Urothelium cell line (cell line): ENCODE results near the gene DNAJB8.

Source experiments
- DNase-seq: peaks from one replicate; pipeline ENCODE4 v3.0.0; 2011; ENCODE audit warnings: low spot score, mixed read lengths
- FAIRE-seq: peaks from 2 replicates; lab custom pipeline; 2011; peaks lifted over from hg19 to GRCh38; lab: Jason Lieb, UNC

DNAJB8 gene

GRCh38 chr3:128468791-128469527 is 2.3 kb upstream of the DNAJB8 start:
- FAIRE-seq (peak; percentile 46), DNase-seq (no peak)

DNA sequence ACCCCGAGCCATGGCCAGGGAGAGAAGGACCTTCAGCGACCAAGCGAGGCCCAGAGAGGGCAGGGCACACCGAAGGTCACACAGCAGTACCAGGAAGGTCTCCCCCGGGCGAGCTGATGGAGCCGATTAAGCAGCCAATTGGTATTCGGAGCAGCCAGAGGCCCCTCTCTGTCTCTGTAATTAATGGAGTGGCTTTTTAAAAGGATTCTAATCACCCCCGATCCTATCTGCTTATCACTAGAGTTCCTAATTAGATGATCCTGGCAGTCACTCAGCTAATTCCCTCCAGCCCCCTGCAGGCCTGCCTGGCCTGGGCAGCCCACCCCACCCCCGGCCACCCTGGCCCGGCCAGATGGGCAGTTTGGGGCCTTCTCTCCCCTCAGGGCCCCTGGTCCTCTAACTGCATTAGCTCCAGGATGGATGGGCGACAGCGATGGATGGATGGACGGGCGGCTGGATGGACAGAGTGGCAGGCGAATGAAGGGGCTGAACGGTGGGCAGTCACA is 1.6 kb upstream of the DNAJB8 start:
- FAIRE-seq, result no peak

GRCh38 chr3:128464702-128465101 is 2.0 kb downstream of the DNAJB8 start:
- FAIRE-seq, result no peak
- DNase-seq, result no peak

More for the DNA sequence above, 1.6 kb upstream of the DNAJB8 start:
- no peak for DNase-seq

DNA sequence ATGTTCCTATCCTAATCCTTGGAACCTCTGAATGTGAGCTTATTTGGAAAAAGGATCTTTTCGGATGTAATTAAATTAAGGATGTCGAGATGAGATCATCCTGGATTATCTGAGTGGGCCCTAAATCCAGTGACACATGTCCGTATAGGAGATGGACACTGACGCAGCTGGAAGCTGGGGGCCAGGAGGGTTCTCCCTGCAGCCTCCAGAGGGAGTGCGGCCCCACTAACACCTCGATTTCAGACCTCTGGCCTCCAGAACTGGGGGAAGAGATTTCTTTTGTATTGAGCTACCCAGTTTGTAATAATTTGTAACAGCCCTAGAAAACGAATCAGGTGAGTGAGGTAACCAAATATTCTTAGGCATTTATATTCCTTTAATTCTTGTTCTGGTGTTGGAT is 2.5 kb downstream of the DNAJB8 start:
- DNase-seq (no peak), FAIRE-seq (no peak)

- FAIRE-seq, result no peak
- no peak for DNase-seq
Observed at GRCh38 chr3:128463771-128464170, 2.9 kb downstream of the DNAJB8 start.

DNA sequence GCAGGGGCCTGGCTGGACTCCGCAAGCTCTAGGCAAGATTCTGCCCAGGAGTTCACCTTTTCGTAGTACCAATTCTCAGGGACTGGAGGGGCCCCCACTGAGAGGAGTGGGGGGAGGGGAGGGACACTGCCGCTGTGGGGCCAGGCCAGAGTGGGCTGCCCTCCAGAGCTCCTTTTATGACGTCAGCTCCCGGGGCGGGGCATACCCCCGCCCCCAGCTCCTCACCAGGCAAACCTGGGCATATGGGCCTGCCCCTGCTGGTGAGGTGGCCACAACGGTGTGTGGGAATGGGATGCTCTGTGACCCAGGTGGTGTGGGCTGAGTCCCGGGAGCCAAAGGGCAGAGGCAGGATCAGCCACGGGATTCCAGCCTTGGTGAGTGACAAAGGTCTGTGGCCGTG is 3.3 kb downstream of the DNAJB8 start:
- no peak for FAIRE-seq
- DNase-seq, result no peak

DNA sequence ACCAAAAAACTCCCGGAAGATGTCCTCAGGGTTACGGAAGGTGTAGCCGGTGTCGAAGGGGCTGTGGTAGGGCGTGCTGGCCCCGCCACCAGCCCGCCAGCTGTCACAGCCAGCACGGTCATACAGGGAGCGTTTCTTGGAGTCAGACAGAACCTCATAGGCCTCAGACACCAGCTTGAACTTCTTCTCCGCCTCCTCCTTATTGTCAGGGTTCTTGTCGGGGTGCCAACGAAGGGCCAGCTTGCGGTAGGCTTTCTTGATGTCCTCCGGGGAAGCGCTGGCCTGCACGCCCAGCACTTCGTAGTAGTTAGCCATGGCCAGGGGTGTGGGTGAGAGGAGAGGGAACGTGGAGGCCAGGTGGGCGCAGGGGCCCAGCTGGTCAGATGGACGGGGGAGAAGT is 3.8 kb downstream of the DNAJB8 start:
- FAIRE-seq (no peak), DNase-seq (no peak)

DNA sequence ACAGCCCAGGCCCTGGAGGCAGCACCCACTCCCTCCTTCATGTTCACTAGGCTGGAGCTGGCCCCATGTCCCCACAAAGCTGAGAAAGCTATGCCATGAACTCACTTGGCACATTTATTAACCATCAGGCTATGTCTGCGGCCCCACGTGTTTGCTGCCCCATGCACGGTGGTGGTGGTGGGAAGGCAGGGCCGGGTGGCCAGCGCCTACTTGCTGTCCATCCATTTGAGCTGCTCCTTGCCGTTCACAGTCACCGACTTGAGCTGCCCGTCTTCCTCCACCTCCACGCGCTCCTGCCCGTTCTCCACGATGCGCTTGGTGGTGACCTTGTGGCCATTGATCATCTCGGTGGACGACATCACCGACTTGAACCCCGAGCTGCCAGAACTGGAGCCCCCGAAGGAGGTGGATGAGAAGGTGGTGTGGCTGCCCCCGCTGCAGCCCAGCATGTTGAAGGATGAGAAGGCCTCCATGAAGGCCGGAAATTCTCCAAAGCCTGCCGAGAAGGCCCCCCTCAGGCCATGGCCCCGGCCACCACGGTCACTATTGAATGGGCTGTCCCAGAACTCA is 4.3 kb downstream of the DNAJB8 start:
- DNase-seq, result no peak
- FAIRE-seq, result no peak

DNA sequence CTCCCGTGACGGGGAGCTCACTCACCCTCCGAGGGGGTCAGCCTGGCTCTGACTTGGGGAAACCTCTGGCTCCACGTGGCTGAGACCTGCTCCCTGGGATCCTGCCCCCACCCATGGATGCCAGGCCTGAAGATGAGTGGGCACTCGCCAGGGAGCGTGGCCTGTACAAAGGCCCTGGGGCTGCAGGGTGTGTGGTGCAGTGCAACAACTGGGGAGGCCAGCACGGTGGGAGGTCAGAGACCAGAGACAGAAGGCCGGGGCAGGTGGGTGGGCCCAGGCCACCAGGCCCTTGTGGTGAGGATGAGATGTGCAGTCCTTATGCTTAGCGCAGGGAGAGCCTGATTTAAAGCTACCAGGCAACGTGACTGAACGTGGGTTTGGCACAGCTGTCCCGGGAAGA is 5.0 kb downstream of the DNAJB8 start:
- DNase-seq, result no peak
- FAIRE-seq, result no peak

- FAIRE-seq (no peak), DNase-seq (no peak)
Observed at GRCh38 chr3:128459461-128459820, 7.2 kb downstream of the DNAJB8 start.

DNA sequence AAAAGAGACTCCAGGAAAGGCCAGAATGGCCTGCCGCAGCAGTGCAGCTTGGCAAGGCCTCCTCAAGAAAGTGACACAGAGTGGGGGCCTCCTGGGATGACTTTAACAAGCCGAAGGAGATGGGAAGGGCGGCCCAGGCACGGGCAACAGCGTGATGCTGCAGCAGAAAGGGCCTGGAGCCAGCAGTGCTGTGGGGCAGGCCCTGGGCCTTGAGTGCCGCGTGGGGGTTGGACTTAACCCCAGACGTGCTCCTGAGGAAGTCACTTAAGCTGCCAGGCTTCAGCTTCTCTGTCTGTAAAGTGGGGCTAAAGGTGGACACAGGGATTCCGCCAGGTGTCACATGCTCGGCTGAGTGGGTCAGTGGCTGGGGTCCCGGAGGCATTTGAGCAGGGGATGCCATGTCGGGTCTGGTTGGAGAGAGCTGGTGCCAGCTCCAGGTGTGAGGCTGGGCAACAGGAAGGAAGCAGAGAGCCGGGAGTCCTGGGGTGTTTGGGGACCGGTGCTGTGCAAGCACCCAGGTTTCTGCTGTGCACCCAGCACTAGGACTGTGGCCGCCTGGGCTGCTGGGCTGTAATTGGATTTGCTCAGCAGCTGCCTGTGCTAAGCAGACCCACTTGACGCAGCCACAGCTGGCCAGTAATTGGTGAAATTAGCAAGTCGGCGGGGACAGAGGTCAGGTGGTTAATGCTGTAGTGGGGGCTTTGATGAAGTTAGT is 7.8 kb downstream of the DNAJB8 start:
- FAIRE-seq (no peak), DNase-seq (no peak)

GRCh38 chr3:128457937-128458336 is 8.8 kb downstream of the DNAJB8 start:
- no peak for FAIRE-seq
- no peak for DNase-seq

GRCh38 chr3:128456776-128457715 is 9.6 kb downstream of the DNAJB8 start:
- no peak for DNase-seq
- no peak for FAIRE-seq

- FAIRE-seq (no peak), DNase-seq (no peak)
Observed at GRCh38 chr3:128455786-128456748, 10.6 kb downstream of the DNAJB8 start.

- DNase-seq, result no peak
- no peak for FAIRE-seq
Observed at GRCh38 chr3:128455116-128455515, 11.6 kb downstream of the DNAJB8 start.

DNA sequence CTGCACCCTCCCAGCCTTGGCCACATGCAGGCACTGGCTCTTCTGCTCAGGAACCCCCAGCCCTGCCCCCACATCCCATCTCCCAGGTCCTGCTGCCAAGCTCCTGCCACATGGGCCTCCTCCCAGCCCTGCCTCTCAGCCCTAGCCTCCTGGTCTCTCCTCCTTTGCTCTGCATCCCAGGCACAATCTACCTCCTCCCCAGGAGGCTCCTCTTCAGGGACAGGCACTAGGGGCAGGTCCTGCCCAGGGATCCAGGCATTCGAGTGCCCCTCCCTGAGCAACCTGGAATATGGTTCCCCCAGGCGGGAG is 12.4 kb downstream of the DNAJB8 start:
- no peak for FAIRE-seq
- DNase-seq, result no peak

DNA sequence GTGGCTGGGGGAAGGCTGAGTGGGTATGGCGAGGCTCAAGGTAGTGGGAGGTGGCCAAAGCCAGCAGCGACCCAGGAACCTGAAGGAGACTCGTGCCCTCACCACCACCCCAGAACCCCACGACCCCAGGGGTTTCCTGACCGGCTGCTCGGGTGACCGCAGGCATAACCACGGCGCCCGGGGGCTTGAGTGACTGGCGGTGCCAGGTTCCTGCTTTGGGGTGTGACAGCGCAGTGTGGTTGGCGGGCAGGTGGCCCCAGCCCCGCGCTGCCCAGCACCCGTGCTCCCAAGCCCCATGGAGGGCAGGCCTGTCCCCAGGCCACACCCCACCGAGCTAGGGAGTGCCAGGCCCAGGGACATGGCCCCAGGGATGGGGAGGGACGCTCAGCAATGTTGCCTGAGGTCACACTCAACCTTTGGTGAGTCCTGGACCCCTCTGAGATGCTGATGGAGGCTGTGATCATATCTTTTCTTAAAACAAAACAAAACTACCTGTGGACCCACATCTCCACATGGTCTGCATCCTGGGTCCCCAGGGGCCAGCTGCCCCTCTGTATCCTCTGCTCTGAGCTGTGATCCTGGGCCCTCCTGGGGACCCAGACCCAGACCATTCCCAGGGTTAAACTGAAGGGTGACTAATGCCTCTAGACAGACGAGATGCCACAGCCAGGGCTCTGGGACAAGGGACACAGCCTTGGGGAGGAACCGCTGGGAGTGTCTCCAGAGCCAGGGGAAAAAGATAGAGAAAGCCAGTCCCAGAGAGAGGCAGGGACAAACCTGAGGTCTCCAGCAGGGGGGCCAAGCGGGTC is 13.0 kb downstream of the DNAJB8 start:
- DNase-seq (no peak), FAIRE-seq (no peak)

- FAIRE-seq, result no peak
- no peak for DNase-seq
Observed at GRCh38 chr3:128452678-128453275, 13.9 kb downstream of the DNAJB8 start.

- FAIRE-seq, result no peak
- DNase-seq, result no peak
Observed at GRCh38 chr3:128452120-128452519, 14.6 kb downstream of the DNAJB8 start.
